ENCODE data around the gene WEE2. TPM values are rescaled to one million over a fixed set of nuclear protein-coding genes. Genes with fewer than 3 reads are reported as not detected.
"Not testable (repeated sequence)": the region's sequence is repeated elsewhere in the genome, so short reads cannot be mapped to it uniquely, and the experiment has no call there.

The WEE2 gene
- total and polyA plus RNA-seq, 5 donors = not detected

- intact Hi-C loops (cut with DNase I) = no loop called here
- Histone ChIP-seq H3K9me3 (ENCODE audit: control insufficient read depth, low read length) (no peaks in the 10 kb centered on the region), H3K4me3 (ENCODE audit: low read length) (no peak overlapping the region), H3K27me3 (ENCODE audit: control insufficient read depth, insufficient read depth) (no peaks in the 10 kb centered on the region), H3K27ac (ENCODE audit: low read length) (no peak overlapping the region), H3K4me1 (ENCODE audit: control insufficient read depth, insufficient read depth, low read length) (no peaks in the 10 kb centered on the region)
- ATAC-seq (no peak), DNase-seq (no peak)
- WGBS = 45% methylated on average over 1 of the region's 1 CpG
Measured at GRCh38 chr7:141742229-141742628, 34.1 kb downstream of the WEE2 start.

- ATAC-seq = no peak
- Histone ChIP-seq H3K27ac (ENCODE audit: low read length) (no peak overlapping the region), H3K4me3 (ENCODE audit: low read length) (no peak overlapping the region), H3K4me1 (ENCODE audit: control insufficient read depth, insufficient read depth, low read length) (no peaks in the 10 kb centered on the region), H3K9me3 (ENCODE audit: control insufficient read depth, low read length) (no peaks in the 10 kb centered on the region), H3K27me3 (ENCODE audit: control insufficient read depth, insufficient read depth) (no peaks in the 10 kb centered on the region)
- no peak for DNase-seq
- 82% methylated on average over 2 of the region's 2 CpGs for WGBS
- intact Hi-C loops (cut with DNase I) = no loop called here
Measured at GRCh38 chr7:141744131-141744530, 36.0 kb downstream of the WEE2 start.

- DNase-seq = no peak
- intact Hi-C loops (cut with DNase I) = no loop called here
- Histone ChIP-seq H3K27me3 (ENCODE audit: control insufficient read depth, insufficient read depth) (no peaks in the 10 kb centered on the region), H3K9me3 (ENCODE audit: control insufficient read depth, low read length) (peaks cover 5% of the 10 kb centered on the region), H3K4me3 (ENCODE audit: low read length) (no peak overlapping the region), H3K27ac (ENCODE audit: low read length) (no peak overlapping the region), H3K4me1 (ENCODE audit: control insufficient read depth, insufficient read depth, low read length) (no peaks in the 10 kb centered on the region)
- WGBS = 96% methylated on average over 2 of the region's 2 CpGs
- no peak for ATAC-seq
Measured at GRCh38 chr7:141748396-141748795, 40.2 kb downstream of the WEE2 start.

GRCh38 chr7:141751904-141752303 lies 43.8 kb downstream of the WEE2 start:
- DNase-seq; H3K27ac ChIP-seq (ENCODE audit: low read length); ATAC-seq; H3K4me3 ChIP-seq (ENCODE audit: low read length); H3K4me1 ChIP-seq (ENCODE audit: control insufficient read depth, insufficient read depth, low read length); H3K9me3 ChIP-seq (ENCODE audit: control insufficient read depth, low read length); intact Hi-C loops (cut with DNase I); H3K27me3 ChIP-seq (ENCODE audit: control insufficient read depth, insufficient read depth): not testable (repeated sequence)
- WGBS = 99% methylated on average over 10 of the region's 10 CpGs

GRCh38 chr7:141752634-141753033 lies 44.5 kb downstream of the WEE2 start:
- intact Hi-C loops (cut with DNase I) = no loop called here
- DNase-seq = no peak
- no peak overlapping the region for H3K4me3 ChIP-seq (ENCODE audit: low read length)
- no peaks in the 10 kb centered on the region for H3K27me3 ChIP-seq (ENCODE audit: control insufficient read depth, insufficient read depth)
- H3K9me3 ChIP-seq (ENCODE audit: control insufficient read depth, low read length) = peaks cover 5% of the 10 kb centered on the region
- 96% methylated on average over 13 of the region's 13 CpGs for WGBS
- ATAC-seq = no peak
- H3K4me1 ChIP-seq (ENCODE audit: control insufficient read depth, insufficient read depth, low read length) = no peaks in the 10 kb centered on the region
- H3K27ac ChIP-seq (ENCODE audit: low read length) = no peak overlapping the region

- intact Hi-C loops (cut with DNase I) = no loop called here
- Histone ChIP-seq H3K9me3 (ENCODE audit: control insufficient read depth, low read length) (peaks cover 5% of the 10 kb centered on the region), H3K27ac (ENCODE audit: low read length) (no peak overlapping the region), H3K4me1 (ENCODE audit: control insufficient read depth, insufficient read depth, low read length) (no peaks in the 10 kb centered on the region), H3K27me3 (ENCODE audit: control insufficient read depth, insufficient read depth) (no peaks in the 10 kb centered on the region), H3K4me3 (ENCODE audit: low read length) (no peak overlapping the region)
- ATAC-seq (no peak), DNase-seq (no peak)
- 90% methylated on average over 6 of the region's 6 CpGs for WGBS
Measured at GRCh38 chr7:141754939-141755338, 46.8 kb downstream of the WEE2 start.

- no peak within 1 kb of the TSS for H3K4me3 ChIP-seq (ENCODE audit: low read length)
- no peaks in the 10 kb centered on the region for H3K4me1 ChIP-seq (ENCODE audit: control insufficient read depth, insufficient read depth, low read length)
- 96% methylated on average over 3 of the region's 3 CpGs for WGBS
- ATAC-seq = no peak
- H3K27me3 ChIP-seq (ENCODE audit: control insufficient read depth, insufficient read depth) = no peaks in the 10 kb centered on the region
- intact Hi-C loops (cut with DNase I) = no loop called here
- H3K9me3 ChIP-seq (ENCODE audit: control insufficient read depth, low read length) = no peaks in the 10 kb centered on the region
- H3K27ac ChIP-seq (ENCODE audit: low read length) = no peak within 1 kb of the TSS
- no peak for DNase-seq
Measured at GRCh38 chr7:141763797-141764196, 55.6 kb downstream of the WEE2 start, which contains the start of gene TAS2R3. TSS of gene TAS2R3 (plus strand) at chr7:141764097. CDS start at chr7:141764159, 62 bp downstream.

- ATAC-seq; H3K4me1 ChIP-seq (ENCODE audit: control insufficient read depth, insufficient read depth, low read length); H3K27ac ChIP-seq (ENCODE audit: low read length); H3K4me3 ChIP-seq (ENCODE audit: low read length); DNase-seq; H3K9me3 ChIP-seq (ENCODE audit: control insufficient read depth, low read length); H3K27me3 ChIP-seq (ENCODE audit: control insufficient read depth, insufficient read depth); intact Hi-C loops (cut with DNase I): not testable (repeated sequence)
- WGBS = 95% methylated on average over 3 of the region's 3 CpGs
Measured at GRCh38 chr7:141770083-141770583, 62.0 kb downstream of the WEE2 start.

GRCh38 chr7:141776374-141776773 lies 68.2 kb downstream of the WEE2 start, which contains the start of gene TAS2R4:
TSS of gene TAS2R4 (plus strand) at chr7:141776674. CDS start at chr7:141778489, 1,815 bp downstream.
- WGBS = 96% methylated on average over 1 of the region's 1 CpG
- Histone ChIP-seq H3K4me1 (ENCODE audit: control insufficient read depth, insufficient read depth, low read length) (no peaks in the 10 kb centered on the region), H3K27ac (ENCODE audit: low read length) (no peak within 1 kb of the TSS), H3K27me3 (ENCODE audit: control insufficient read depth, insufficient read depth) (no peaks in the 10 kb centered on the region), H3K4me3 (ENCODE audit: low read length) (no peak within 1 kb of the TSS), H3K9me3 (ENCODE audit: control insufficient read depth, low read length) (no peaks in the 10 kb centered on the region)
- no peak for ATAC-seq
- DNase-seq = no peak
- intact Hi-C loops (cut with DNase I) = no loop called here

Other genes with a start within 250 kb of the WEE2 start
- gene AGK, start 156.9 kb upstream of the WEE2 start, total RNA-seq = 10 to 100 TPM; 31.1 to 43.6 (median 37.8) TPM
- gene AGK, start 156.9 kb upstream of the WEE2 start, polyA plus RNA-seq = 29.2 TPM
- gene DENND11, start 6.2 kb upstream of the WEE2 start, total RNA-seq = 10 to 100 TPM; 10.6 to 11.9 (median 11.6) TPM
- 5.2 TPM for gene DENND11, start 6.2 kb upstream of the WEE2 start, polyA plus RNA-seq
- 10 to 100 TPM; 91.0 to 100.0 (median 96.5) TPM for gene SSBP1, start 30.0 kb downstream of the WEE2 start, total RNA-seq
- gene SSBP1, start 30.0 kb downstream of the WEE2 start, polyA plus RNA-seq = 231 TPM
- gene TAS2R3, start 55.7 kb downstream of the WEE2 start, total RNA-seq = 1 to 10 TPM in 1 of 4 donors, under 1 TPM in 3; 0.48 to 1.2 (median 0.57) TPM
- gene TAS2R3, start 55.7 kb downstream of the WEE2 start, polyA plus RNA-seq = 0.18 TPM
- gene TAS2R4, start 68.3 kb downstream of the WEE2 start, total RNA-seq = 1 to 10 TPM in 1 of 4 donors, under 1 TPM in 3; 0.34 to 1.0 (median 0.42) TPM
- 0.27 TPM for gene TAS2R4, start 68.3 kb downstream of the WEE2 start, polyA plus RNA-seq
- gene TAS2R5, start 81.9 kb downstream of the WEE2 start, total RNA-seq = under 1 TPM; 0.40 to 0.72 (median 0.43) TPM
- gene TAS2R5, start 81.9 kb downstream of the WEE2 start, polyA plus RNA-seq = 0.41 TPM
- gene PRSS37, start 133.1 kb downstream of the WEE2 start, total RNA-seq = not detected
- not detected for gene PRSS37, start 133.1 kb downstream of the WEE2 start, polyA plus RNA-seq
- gene OR9A4, start 208.0 kb downstream of the WEE2 start, total RNA-seq = under 1 TPM in 1 of 4 donors, not detected in 3; 0.20 TPM
- gene OR9A4, start 208.0 kb downstream of the WEE2 start, polyA plus RNA-seq = not detected
- gene CLEC5A, start 238.6 kb downstream of the WEE2 start, total RNA-seq = under 1 TPM; 0.08 to 0.74 (median 0.25) TPM
- 0.27 TPM for gene CLEC5A, start 238.6 kb downstream of the WEE2 start, polyA plus RNA-seq